Pancreas (tissue), 10 donors: ENCODE data around the gene UBAC2. TPM values are rescaled to one million over a fixed set of nuclear protein-coding genes. Genes with fewer than 3 reads are reported as not detected.
A peak's percentile ranks its signal among the peaks of the same experiment; 100 is the strongest.

Experiments used
- ATAC-seq, 4 donors: fragments of 200-7000 bp; cut with Tn5 transposase; one replicate each; pipeline versions ENCODE4 v1.8.0 to v1.9.1; 2020; ENCODE audit warnings: mild to moderate bottlenecking in 4 of 4, moderate library complexity in 4 of 4
- DNase-seq, 6 donors: peaks; one replicate each; pipeline ENCODE4 v3.0.0-alpha.2; 2020
- FAIRE-seq: peaks from 2 replicates; lab custom pipeline; 2012; peaks lifted over from hg19 to GRCh38; lab: Jason Lieb, UNC
- H3K27ac ChIP-seq, 4 donors: fragments of 200-600 bp; sonication (generic); 1 replicate in 3 of 4; 2 replicates in 1 of 4; pipeline versions ENCODE4 v1.5.0 to v1.8.0; 2020
- H3K27me3 ChIP-seq, 4 donors: fragments of 200-600 bp; one replicate each; pipeline ENCODE4 v1.8.0; 2021
- H3K36me3 ChIP-seq, 3 donors: fragments of 200-600 bp; sonication (generic) in 1 of 3; one replicate each; pipeline versions ENCODE4 v1.5.0 to v1.8.0; 2020 to 2021
- H3K4me1 ChIP-seq, 3 donors: fragments of 200-600 bp; one replicate each; pipeline ENCODE4 v1.8.0; 2021
- H3K4me3 ChIP-seq, 4 donors: fragments of 200-600 bp; sonication (generic) in 2 of 4; one replicate each; pipeline versions ENCODE4 v1.5.0 to v1.8.0; 2020 to 2021
- H3K9me3 ChIP-seq, 4 donors: fragments of 200-600 bp; one replicate each; pipeline ENCODE4 v1.8.0; 2021
- CTCF ChIP-seq, 4 donors: fragments of 200-600 bp; sonication (generic) in 3 of 4; IDR thresholded peaks; one replicate each; pipeline versions ENCODE4 v1.5.0 to v1.8.0; 2021; ENCODE audit warnings: antibody characterized with exemption in 4 of 4
- WGBS, 2 donors: extraction: QIAGEN DNeasy Blood & Tissue Kit; methylation state at CpG; one replicate each; pipeline ENCODE4 v1.1.7; 2013; 5-methylcytosine and 5-hydroxymethylcytosine counted together
- intact Hi-C, 3 donors: fragments of 100-400 bp; cut with DNase I; formaldehyde crosslinking; loops; one replicate each; pipeline versions ENCODE4 v1.11.1 to v1.14.2; 2022
- polyA plus RNA-seq, 2 donors: library from polyadenylated mRNA; stranded (reverse); fragments of 200-250 nt; gene quantifications; one replicate each; pipeline ENCODE4 v1.2.3, GENCODE V29; 2013
- total RNA-seq, 6 donors: library from RNA; stranded (reverse); fragmentation: NEBNext Ultra II Directional in 4 of 6; extraction: Animal tissue kit (Norgen Biotek cat#: 25700) in 4 of 6; gene quantifications; one replicate each; pipeline versions ENCODE4 v1.2.1 to v1.2.4, GENCODE V29; 2021 to 2023
- donor health status: healthy with polysubstance abuse.
- donor health status: DM: no; HTN: no; CAD: no; lungs with moderate emphysema.
- donor health status: DM: no; HTN: no; CAD: no.
- donor health status: control.
- donor health status: control.
- donor health status: Bipolar disorder and iron deficiency.
- donor health status: DM: yes; HTN: yes; CAD: no.
- donor health status: DM: no; HTN: no; CAD: no.
- donor health status: DM: no; HTN: no; CAD: no.
- donor health status: DM: yes; HTN: yes; CAD: no.

UBAC2 gene
- total and polyA plus RNA-seq, 8 donors: 17.5 to 29.5 (median 26.9) TPM

GRCh38 chr13:99331881-99332293 lies 131.2 kb downstream of the UBAC2 start:
- no peak for DNase-seq
- WGBS, 2 donors: 91 to 94% methylated on average over 5 of the region's 5 CpGs
- no peaks in the 10 kb centered on the region for H3K36me3 ChIP-seq
- intact Hi-C loops: no loop called here
- no peak overlapping the region for H3K27ac ChIP-seq
- TF ChIP-seq CTCF (IDR thresholded peaks at IDR 0.05): no peak
- H3K4me3 ChIP-seq: no peak overlapping the region
- no peaks in the 10 kb centered on the region for H3K4me1 ChIP-seq
- ATAC-seq: no peak
- H3K9me3 ChIP-seq: no peaks in the 10 kb centered on the region
- FAIRE-seq: no peak
- no peaks in the 10 kb centered on the region for H3K27me3 ChIP-seq

- no peaks in the 10 kb centered on the region for H3K27me3 ChIP-seq
- no peaks in the 10 kb centered on the region for H3K4me1 ChIP-seq
- H3K36me3 ChIP-seq: no peaks in the 10 kb centered on the region
- intact Hi-C loops: no loop called here
- ATAC-seq (no peak), FAIRE-seq (no peak), DNase-seq (no peak)
- 86 to 88% methylated on average over 9 of the region's 9 CpGs for WGBS, 2 donors
- H3K9me3 ChIP-seq: no peaks in the 10 kb centered on the region
- TF ChIP-seq CTCF (IDR thresholded peaks at IDR 0.05): no peak
- no peak overlapping the region for H3K4me3 ChIP-seq
- H3K27ac ChIP-seq: no peak overlapping the region
Measured at GRCh38 chr13:99332456-99332855, 131.8 kb downstream of the UBAC2 start.

- TF ChIP-seq CTCF (IDR thresholded peaks at IDR 0.05): no peak
- no peak overlapping the region for H3K4me3 ChIP-seq
- no peak for FAIRE-seq
- intact Hi-C loops: no loop called here
- ATAC-seq: no peak
- H3K9me3 ChIP-seq: no peaks in the 10 kb centered on the region
- H3K27me3 ChIP-seq: no peaks in the 10 kb centered on the region
- no peaks in the 10 kb centered on the region for H3K4me1 ChIP-seq
- H3K27ac ChIP-seq: no peak overlapping the region
- no peaks in the 10 kb centered on the region for H3K36me3 ChIP-seq
- 87 to 92% methylated on average over 3 of the region's 3 CpGs for WGBS, 2 donors
- no peak for DNase-seq
Measured at GRCh38 chr13:99334221-99334620, 133.6 kb downstream of the UBAC2 start.

- FAIRE-seq (no peak), ATAC-seq (no peak), DNase-seq (no peak)
- Histone ChIP-seq H3K4me3 (no peak overlapping the region), H3K36me3 (no peaks in the 10 kb centered on the region), H3K4me1 (peaks cover 0 to 4% (median 0%) of the 10 kb centered on the region in 3 donors), H3K27me3 (no peaks in the 10 kb centered on the region), H3K27ac (no peak overlapping the region), H3K9me3 (no peaks in the 10 kb centered on the region)
- TF ChIP-seq CTCF (IDR thresholded peaks at IDR 0.05): no peak
- intact Hi-C loops: no loop called here
- WGBS, 2 donors: 95 to 99% methylated on average over 2 of the region's 2 CpGs
Measured at GRCh38 chr13:99335087-99335486, 134.4 kb downstream of the UBAC2 start.

- H3K4me1 ChIP-seq: peaks cover 0 to 6% (median 0%) of the 10 kb centered on the region in 3 donors
- H3K27me3 ChIP-seq: no peaks in the 10 kb centered on the region
- intact Hi-C loops: no loop called here
- peaks cover 0 to 1% (median 0%) of the 10 kb centered on the region in 3 donors for H3K36me3 ChIP-seq
- no peaks in the 10 kb centered on the region for H3K9me3 ChIP-seq
- H3K4me3 ChIP-seq: no peak overlapping the region
- no peak for FAIRE-seq
- 93 to 94% methylated on average over 4 of the region's 4 CpGs for WGBS, 2 donors
- TF ChIP-seq CTCF (IDR thresholded peaks at IDR 0.05): no peak
- H3K27ac ChIP-seq: no peak overlapping the region
- peak in 1 of 4 donors; percentile 37 for ATAC-seq
- DNase-seq: no peak
Measured at GRCh38 chr13:99335603-99336002, 134.9 kb downstream of the UBAC2 start.
